Stimulated activated CD8-positive, alpha-beta memory T cell treated with anti-CD3 and anti-CD28 coated beads, Interleukin-2, amount 100 ng/mL, for 1 hour (primary cell): ENCODE results near the gene NOP16.

Experiments
- DNase-seq, 2 donors: peaks; one replicate each; pipeline ENCODE4 v3.0.0-alpha.2; 2020; ENCODE audit warnings: low read depth in 2 of 2

Gene NOP16

GRCh38 chr5:176388444-176389134, at the start of gene NOP16, which contains the start of gene HIGD2A:
NOP16 (minus strand) TSS chr5:176388598; CDS start chr5:176388539, 59 bp downstream.
HIGD2A (plus strand) TSS chr5:176388751; CDS start chr5:176388820, 69 bp downstream.
- peak; percentile 95 to 99 for DNase-seq

GRCh38 chr5:176436656-176437055, 48.3 kb upstream of the NOP16 start:
- no peak for DNase-seq

- DNase-seq: no peak
Observed at GRCh38 chr5:176432707-176433106, 44.3 kb upstream of the NOP16 start.

GRCh38 chr5:176429972-176430371, 41.6 kb upstream of the NOP16 start:
- DNase-seq: no peak

- DNase-seq: no peak
Observed at GRCh38 chr5:176427971-176428370, 39.6 kb upstream of the NOP16 start.

- DNase-seq: no peak
Observed at GRCh38 chr5:176426876-176427275, 38.5 kb upstream of the NOP16 start.

GRCh38 chr5:176425791-176426190, 37.4 kb upstream of the NOP16 start:
- no peak for DNase-seq

- DNase-seq: no peak
Observed at GRCh38 chr5:176425138-176425537, 36.7 kb upstream of the NOP16 start.

- no peak for DNase-seq
Observed at GRCh38 chr5:176424181-176424580, 35.8 kb upstream of the NOP16 start.

GRCh38 chr5:176420972-176421544, 32.7 kb upstream of the NOP16 start:
- DNase-seq: no peak

- DNase-seq: no peak
Observed at GRCh38 chr5:176420086-176420485, 31.7 kb upstream of the NOP16 start.

GRCh38 chr5:176418251-176418650, 29.9 kb upstream of the NOP16 start:
- no peak for DNase-seq

GRCh38 chr5:176416965-176417364, 28.6 kb upstream of the NOP16 start:
- DNase-seq: no peak

- peak; percentile 83 to 89 for DNase-seq
Observed at GRCh38 chr5:176415952-176416924, 27.8 kb upstream of the NOP16 start, which contains the start of gene CLTB. CLTB (minus strand) TSS chr5:176416539; CDS start chr5:176416363, 176 bp downstream.

- no peak for DNase-seq
Observed at GRCh38 chr5:176415240-176415951, 27.0 kb upstream of the NOP16 start.

- DNase-seq: no peak
Observed at GRCh38 chr5:176414704-176415103, 26.3 kb upstream of the NOP16 start.

GRCh38 chr5:176413709-176414191, 25.4 kb upstream of the NOP16 start:
- no peak for DNase-seq

- no peak for DNase-seq
Observed at GRCh38 chr5:176413255-176413565, 24.8 kb upstream of the NOP16 start.

- no peak for DNase-seq
Observed at GRCh38 chr5:176412517-176413254, 24.3 kb upstream of the NOP16 start.

GRCh38 chr5:176410486-176411180, 22.2 kb upstream of the NOP16 start:
- no peak for DNase-seq
